Stimulated activated CD4-positive, alpha-beta T cell treated with anti-CD3 and anti-CD28 coated beads, Interleukin-15, amount 100 ng/mL, for 1 hour (primary cell): ENCODE results near the gene SCN5A.

Experiments
- DNase-seq, 2 donors: peaks; one replicate each; pipeline ENCODE4 v3.0.0-alpha.2; 2020; ENCODE audit warnings: low read depth in 1 of 2, low spot score in 1 of 2

Gene SCN5A

GRCh38 chr3:38623539-38623938 is 25.9 kb downstream of the SCN5A start:
- no peak for DNase-seq

DNA sequence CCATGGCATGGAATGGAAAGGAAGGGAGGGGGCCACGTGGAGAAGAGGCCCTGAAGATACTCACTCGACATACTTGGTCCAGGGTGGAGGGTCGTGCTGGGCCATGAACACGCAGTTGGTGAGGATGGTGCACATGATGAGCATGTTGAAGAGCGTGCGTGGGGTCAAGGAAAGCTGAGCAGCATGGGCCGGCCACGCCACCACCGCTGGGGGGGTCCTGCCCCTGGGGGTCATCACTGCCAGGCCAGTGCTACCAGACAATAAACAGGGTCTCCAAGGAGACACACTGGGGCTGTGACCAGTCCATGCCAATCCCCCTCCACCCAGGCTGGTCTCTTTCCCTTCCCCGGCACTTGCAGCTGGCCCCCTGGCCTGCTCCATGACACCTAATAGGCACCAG is 27.2 kb downstream of the SCN5A start:
- no peak for DNase-seq

GRCh38 chr3:38620236-38620635 is 29.3 kb downstream of the SCN5A start:
- DNase-seq, result no peak

- DNase-seq, result no peak
Measured at GRCh38 chr3:38618343-38618742, 31.1 kb downstream of the SCN5A start.

DNA sequence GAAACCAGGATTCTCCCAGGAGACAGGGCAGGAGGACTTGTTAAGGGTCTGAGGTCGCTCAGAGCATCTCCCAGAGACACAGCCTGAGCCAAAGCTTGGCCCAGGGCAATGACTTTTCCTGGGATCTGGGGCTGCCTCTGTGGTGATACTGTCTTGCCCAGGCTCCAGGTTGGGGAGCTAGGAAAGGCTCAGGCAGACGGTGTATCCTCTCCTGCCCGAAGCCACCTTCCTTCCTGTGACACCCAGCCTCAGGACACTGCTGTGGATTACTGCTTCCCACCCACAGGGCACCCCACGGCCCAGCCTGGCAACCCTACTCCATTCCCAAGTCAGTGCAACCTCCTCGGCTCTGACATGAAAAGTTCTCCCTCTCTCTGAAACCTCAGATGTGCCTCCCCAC is 31.9 kb downstream of the SCN5A start:
- no peak for DNase-seq

GRCh38 chr3:38617137-38617536 is 32.4 kb downstream of the SCN5A start:
- no peak for DNase-seq

GRCh38 chr3:38616658-38617057 is 32.8 kb downstream of the SCN5A start:
- DNase-seq, result no peak

- no peak for DNase-seq
Measured at GRCh38 chr3:38616111-38616510, 33.4 kb downstream of the SCN5A start.

DNA sequence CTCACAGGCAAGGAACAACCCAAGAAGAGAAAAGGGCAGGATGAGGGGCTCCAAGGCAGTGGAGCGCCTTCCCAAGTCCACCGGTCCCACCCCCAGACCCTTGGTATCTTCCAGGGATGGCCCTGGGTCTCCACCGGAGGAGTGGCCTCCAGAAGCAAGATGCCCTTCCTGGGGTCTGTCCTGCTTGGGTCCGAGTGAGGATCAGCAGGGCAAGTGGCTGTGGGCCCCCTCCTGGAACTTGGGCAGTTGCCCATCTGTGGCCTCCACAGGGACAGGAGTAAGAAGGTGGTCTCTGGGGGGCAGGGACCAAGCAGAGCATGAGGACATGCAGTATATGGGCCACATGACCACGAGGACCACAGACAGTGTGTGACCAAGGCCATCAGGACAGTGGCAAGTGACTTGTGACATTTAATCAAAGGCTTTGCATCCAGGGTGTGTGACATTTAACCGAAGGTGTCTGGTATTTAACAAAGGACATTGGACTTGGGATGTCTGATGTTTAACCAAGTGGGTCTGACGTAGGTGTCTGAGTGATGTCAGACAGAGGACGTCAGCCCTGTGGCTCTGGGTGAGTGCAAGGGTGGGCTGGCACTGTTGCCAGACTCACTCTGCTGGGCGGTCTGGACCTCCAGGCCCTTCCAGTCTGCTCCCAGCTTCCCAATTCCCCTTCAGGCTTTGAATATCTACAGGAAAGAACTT is 34.7 kb downstream of the SCN5A start:
- no peak for DNase-seq

GRCh38 chr3:38614091-38614490 is 35.4 kb downstream of the SCN5A start:
- DNase-seq, result no peak

- DNase-seq, result no peak
Measured at GRCh38 chr3:38613426-38613825, 36.1 kb downstream of the SCN5A start.

DNA sequence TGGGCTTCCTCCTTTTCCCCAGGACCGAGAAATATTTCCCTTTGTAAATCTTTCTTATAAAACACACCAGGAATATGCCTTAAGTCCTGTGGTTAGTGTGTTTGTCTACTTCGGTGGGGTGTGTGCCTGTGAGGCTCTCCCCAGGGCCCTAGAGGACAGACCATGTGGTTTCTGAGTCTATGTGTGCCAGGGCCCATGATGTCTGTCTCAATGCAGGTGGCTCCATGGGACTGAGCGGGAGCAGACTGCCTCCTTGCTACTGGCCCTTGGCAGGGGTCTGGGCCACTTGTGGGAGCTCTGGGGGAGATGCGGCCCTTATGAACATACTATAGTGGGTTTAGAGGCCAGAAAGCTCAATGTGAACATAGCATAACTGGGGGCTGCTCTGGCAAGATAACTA is 37.6 kb downstream of the SCN5A start:
- no peak for DNase-seq

DNA sequence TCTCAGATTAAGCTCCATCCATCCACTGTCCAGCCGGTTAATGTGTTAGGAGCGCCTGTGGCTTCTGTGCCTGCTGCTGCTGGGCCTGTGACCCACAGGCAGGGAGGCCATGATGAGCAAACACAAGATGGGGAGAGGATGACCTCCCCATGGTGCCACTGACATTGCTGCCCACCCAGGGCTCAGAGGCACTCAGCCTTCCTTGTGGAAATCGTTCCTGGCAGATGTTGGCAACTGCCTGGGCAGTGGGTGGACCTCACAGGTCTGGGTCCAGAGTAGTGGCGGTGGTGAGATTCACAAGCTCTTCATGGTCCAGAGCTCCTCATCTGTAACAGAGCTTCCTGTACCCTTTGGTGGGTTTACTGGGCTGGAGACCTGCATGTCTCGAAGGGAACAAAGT is 38.6 kb downstream of the SCN5A start:
- no peak for DNase-seq

DNA sequence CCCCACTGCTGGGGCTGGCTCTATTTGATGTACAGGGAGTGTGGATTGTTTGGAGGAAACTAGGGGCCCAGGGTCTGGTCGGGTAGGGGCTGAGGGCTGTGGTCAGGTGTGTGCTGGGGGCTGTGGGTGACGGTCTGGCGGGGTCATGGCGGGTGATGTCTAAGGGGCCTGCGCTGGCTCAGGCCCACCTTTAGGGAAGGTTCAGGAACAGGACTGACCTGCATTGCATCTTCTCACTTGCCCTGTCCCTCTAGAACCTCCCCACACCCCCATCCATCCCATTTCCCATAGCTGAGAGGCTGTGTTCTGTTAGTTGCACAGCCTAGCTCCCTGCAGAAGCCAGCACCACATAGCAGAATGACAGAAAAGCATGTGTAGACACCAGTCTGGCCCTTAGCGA is 39.1 kb downstream of the SCN5A start:
- no peak for DNase-seq

GRCh38 chr3:38609386-38610111 is 39.9 kb downstream of the SCN5A start:
- no peak for DNase-seq

- no peak for DNase-seq
Measured at GRCh38 chr3:38608961-38609360, 40.5 kb downstream of the SCN5A start.

- DNase-seq, result no peak
Measured at GRCh38 chr3:38608086-38608775, 41.3 kb downstream of the SCN5A start.

- no peak for DNase-seq
Measured at GRCh38 chr3:38606561-38606960, 42.9 kb downstream of the SCN5A start.

DNA sequence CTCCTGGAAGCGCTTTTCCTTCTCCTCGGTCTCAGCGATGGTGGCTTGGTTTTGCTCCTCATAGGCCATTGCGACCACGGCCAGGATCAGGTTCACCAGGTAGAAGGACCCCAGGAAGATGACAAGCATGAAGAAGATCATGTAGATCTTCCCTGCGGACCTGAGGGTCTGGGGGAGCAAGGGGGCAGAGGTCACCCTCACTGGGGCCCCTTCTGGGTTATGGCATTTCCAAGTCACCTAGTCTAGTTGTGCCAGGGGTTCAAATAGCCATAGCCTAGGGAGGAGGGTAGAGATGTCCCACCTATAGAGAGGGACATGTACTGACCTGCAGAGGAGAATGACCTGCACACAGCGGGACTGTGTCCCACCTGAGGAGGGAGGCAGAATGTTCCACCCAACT is 43.5 kb downstream of the SCN5A start:
- no peak for DNase-seq

GRCh38 chr3:38604246-38604645 is 45.2 kb downstream of the SCN5A start:
- DNase-seq, result no peak

- DNase-seq, result no peak
Measured at GRCh38 chr3:38603731-38604131, 45.8 kb downstream of the SCN5A start.

- DNase-seq, result no peak
Measured at GRCh38 chr3:38602576-38603250, 46.8 kb downstream of the SCN5A start.
